Measurements from ENCODE around the gene NRCAM. TPM values are rescaled to one million over a fixed set of nuclear protein-coding genes. Genes with fewer than 3 reads are reported as not detected.
"Not testable (repeated sequence)": the region's sequence is repeated elsewhere in the genome, so short reads cannot be mapped to it uniquely, and the experiment has no call there.

The NRCAM gene
- total RNA-seq, 1 donor from 2014 or later = 0.53 TPM

GRCh38 chr7:108283252-108283651, 173.0 kb downstream of the NRCAM start:
- Histone ChIP-seq H3K36me3 (no peaks in the 10 kb centered on the region), H3K9me3 (no peaks in the 10 kb centered on the region), H3K27ac (no peak overlapping the region), H3K4me3 (no peak overlapping the region), H3K27me3 (no peaks in the 10 kb centered on the region), H3K4me1 (no peaks in the 10 kb centered on the region)
- TF ChIP-seq CTCF (IDR thresholded peaks at IDR 0.05) = no peak
- DNase-seq (ENCODE audit: low spot score in 2 of 2) = no peak
- intact Hi-C loops (cut with DNase I) = no loop called here

GRCh38 chr7:108282427-108282996, 173.7 kb downstream of the NRCAM start:
- H3K4me3 ChIP-seq = no peak overlapping the region
- no peaks in the 10 kb centered on the region for H3K4me1 ChIP-seq
- no peak for TF ChIP-seq CTCF (IDR thresholded peaks at IDR 0.05)
- intact Hi-C loops (cut with DNase I) = no loop called here
- H3K27me3 ChIP-seq = no peaks in the 10 kb centered on the region
- H3K9me3 ChIP-seq = no peaks in the 10 kb centered on the region
- no peak overlapping the region for H3K27ac ChIP-seq
- DNase-seq (ENCODE audit: low spot score in 2 of 2) = no peak
- no peaks in the 10 kb centered on the region for H3K36me3 ChIP-seq

GRCh38 chr7:108280136-108280535, 176.1 kb downstream of the NRCAM start:
- H3K27ac ChIP-seq = no peak overlapping the region

GRCh38 chr7:108278776-108279175, 177.5 kb downstream of the NRCAM start:
- H3K4me1 ChIP-seq = no peaks in the 10 kb centered on the region
- no peaks in the 10 kb centered on the region for H3K27me3 ChIP-seq
- no peak for TF ChIP-seq CTCF (IDR thresholded peaks at IDR 0.05)
- H3K9me3 ChIP-seq = no peaks in the 10 kb centered on the region
- DNase-seq (ENCODE audit: low spot score in 2 of 2) = no peak
- intact Hi-C loops (cut with DNase I) = no loop called here
- no peaks in the 10 kb centered on the region for H3K36me3 ChIP-seq
- H3K4me3 ChIP-seq = no peak overlapping the region
- H3K27ac ChIP-seq = no peak overlapping the region

More at GRCh38 chr7:108280136-108280535, 176.1 kb downstream of the NRCAM start:
- DNase-seq (ENCODE audit: low spot score in 2 of 2) = no peak
- intact Hi-C loops (cut with DNase I) = no loop called here
- no peaks in the 10 kb centered on the region for H3K36me3 ChIP-seq
- no peaks in the 10 kb centered on the region for H3K9me3 ChIP-seq
- H3K4me1 ChIP-seq = no peaks in the 10 kb centered on the region
- TF ChIP-seq CTCF (IDR thresholded peaks at IDR 0.05) = no peak
- H3K4me3 ChIP-seq = no peak overlapping the region
- H3K27me3 ChIP-seq = no peaks in the 10 kb centered on the region

GRCh38 chr7:108278281-108278680, 178.0 kb downstream of the NRCAM start:
- Histone ChIP-seq H3K4me1 (no peaks in the 10 kb centered on the region), H3K27me3 (no peaks in the 10 kb centered on the region), H3K27ac (no peak overlapping the region), H3K4me3 (no peak overlapping the region), H3K9me3 (no peaks in the 10 kb centered on the region), H3K36me3 (no peaks in the 10 kb centered on the region)
- no peak for TF ChIP-seq CTCF (IDR thresholded peaks at IDR 0.05)
- intact Hi-C loops (cut with DNase I) = no loop called here
- DNase-seq (ENCODE audit: low spot score in 2 of 2) = no peak

GRCh38 chr7:108274447-108274846, 181.8 kb downstream of the NRCAM start:
- H3K4me3 ChIP-seq; H3K27ac ChIP-seq; H3K4me1 ChIP-seq; DNase-seq (ENCODE audit: low spot score in 2 of 2); H3K9me3 ChIP-seq; H3K36me3 ChIP-seq; H3K27me3 ChIP-seq; intact Hi-C loops (cut with DNase I): not testable (repeated sequence)

- intact Hi-C loops (cut with DNase I); H3K9me3 ChIP-seq; H3K4me3 ChIP-seq; H3K27me3 ChIP-seq; H3K36me3 ChIP-seq; H3K27ac ChIP-seq; H3K4me1 ChIP-seq; DNase-seq (ENCODE audit: low spot score in 2 of 2): not testable (repeated sequence)
These were observed 183.3 kb downstream of the NRCAM start for GRCh38 chr7:108272891-108273290.

All from ascending aorta (tissue), 2 donors.